Hematopoietic multipotent progenitor cell treated with erythropoietin and hydrocortisone succinate and interleukin-3 and kit ligand, for 6 days (in vitro differentiated cells): ENCODE results near the gene CHRND.

Source experiments
- DNase-seq: peaks from one replicate; pipeline ENCODE4 v3.0.0-alpha.2; 2015

Gene CHRND

DNA sequence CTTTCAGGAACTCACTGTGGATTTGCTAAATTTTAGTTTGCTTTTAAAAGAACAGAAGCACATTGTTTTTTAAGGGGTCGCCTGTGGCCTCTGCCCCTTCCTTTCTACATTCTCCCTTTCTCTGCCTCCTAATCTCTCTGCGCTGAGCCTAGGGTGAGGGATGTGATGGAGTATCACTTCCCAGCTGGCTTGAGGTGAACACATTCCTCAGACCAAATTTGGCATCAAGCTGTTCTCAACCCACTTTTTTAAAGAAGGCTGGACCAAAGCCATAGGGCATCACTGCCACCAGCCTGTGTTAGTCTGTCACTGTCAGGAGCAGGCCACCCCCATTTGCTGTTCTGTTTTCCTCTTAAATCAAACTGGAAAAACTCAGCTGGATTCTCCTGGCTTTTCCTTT is 51.9 kb downstream of the CHRND start:
- no peak for DNase-seq

DNA sequence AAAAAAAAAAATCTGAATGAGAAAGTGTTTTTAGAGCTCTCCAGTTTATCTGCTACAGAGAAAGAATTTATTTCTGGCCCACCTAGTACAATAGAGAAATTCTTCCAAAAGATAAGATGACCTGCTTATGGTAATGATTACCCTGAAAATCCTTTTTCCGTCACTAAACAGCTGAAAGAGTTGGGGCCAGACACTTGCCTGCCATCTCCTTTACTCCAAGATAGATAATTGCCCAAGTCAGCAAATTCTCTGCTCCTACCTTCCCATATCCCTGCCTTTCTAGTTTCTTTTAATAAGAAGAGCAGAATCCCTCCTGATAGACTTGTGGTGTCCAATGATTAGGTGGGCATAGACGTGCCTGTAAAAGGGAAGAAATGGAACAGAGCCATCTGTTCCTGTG is 52.7 kb downstream of the CHRND start:
- no peak for DNase-seq

- DNase-seq: no peak
Measured at GRCh38 chr2:232580648-232580981, 54.7 kb downstream of the CHRND start.

DNA sequence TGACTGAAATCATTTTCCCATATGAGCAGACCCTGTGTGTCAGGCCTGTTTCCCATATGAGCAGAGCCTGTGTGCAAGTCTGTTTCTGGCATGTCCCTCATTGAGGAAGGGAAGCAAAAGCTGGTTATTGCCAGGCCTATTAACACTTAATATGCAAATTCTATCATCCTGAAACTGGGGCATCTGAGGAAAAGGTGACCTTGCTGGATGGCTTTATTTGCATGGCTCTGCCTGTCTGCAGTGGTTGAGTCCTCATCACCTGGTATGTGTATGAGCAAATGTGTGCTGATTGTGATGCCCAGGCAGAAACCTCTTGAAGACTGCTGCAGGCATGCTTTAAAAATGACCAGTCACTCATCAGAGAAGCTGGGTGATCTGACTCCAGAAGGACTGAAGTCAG is 55.8 kb downstream of the CHRND start:
- DNase-seq: no peak

- no peak for DNase-seq
Measured at GRCh38 chr2:232584238-232584637, 58.3 kb downstream of the CHRND start.
